SK-N-SH treated with all-trans-retinoic acid at 6 μM for 48 hours (cell line): Measurements from ENCODE around the gene KRTAP2-2.

Source experiments
- CSDC2 ChIP-seq: fragments of 250-450 bp; sonication (Bioruptor Pico); IDR thresholded peaks from 2 replicates; pipeline ENCODE4 v1.5.0; 2020; ENCODE audit warnings: mild to moderate bottlenecking, moderate library complexity
- CSRNP3 ChIP-seq: fragments of 250-450 bp; sonication (Bioruptor Pico); IDR thresholded peaks from 2 replicates; pipeline ENCODE4 v1.5.1; 2021; ENCODE audit warnings: mild to moderate bottlenecking, moderate library complexity

- no peak for TF ChIP-seq CSRNP3 (CRISPR knock-in tag)
- TF ChIP-seq CSDC2 (CRISPR knock-in tag): no peak
Observed at GRCh38 chr17:41073676-41074075, 18.6 kb upstream of the KRTAP2-2 start.
